Stimulated activated CD8-positive, alpha-beta memory T cell treated with anti-CD3 and anti-CD28 coated beads, Interleukin-4, amount 100 ng/mL, for 4 hours (primary cell): Measurements from ENCODE around the gene ARHGAP9.
"Not testable (repeated sequence)": the region's sequence is repeated elsewhere in the genome, so short reads cannot be mapped to it uniquely, and the experiment has no call there.

Experiments
- DNase-seq, 2 donors: peaks; one replicate each; pipeline ENCODE4 v3.0.0-alpha.2; 2020; ENCODE audit warnings: low read depth in 2 of 2, low spot score in 1 of 2

The ARHGAP9 gene

DNA sequence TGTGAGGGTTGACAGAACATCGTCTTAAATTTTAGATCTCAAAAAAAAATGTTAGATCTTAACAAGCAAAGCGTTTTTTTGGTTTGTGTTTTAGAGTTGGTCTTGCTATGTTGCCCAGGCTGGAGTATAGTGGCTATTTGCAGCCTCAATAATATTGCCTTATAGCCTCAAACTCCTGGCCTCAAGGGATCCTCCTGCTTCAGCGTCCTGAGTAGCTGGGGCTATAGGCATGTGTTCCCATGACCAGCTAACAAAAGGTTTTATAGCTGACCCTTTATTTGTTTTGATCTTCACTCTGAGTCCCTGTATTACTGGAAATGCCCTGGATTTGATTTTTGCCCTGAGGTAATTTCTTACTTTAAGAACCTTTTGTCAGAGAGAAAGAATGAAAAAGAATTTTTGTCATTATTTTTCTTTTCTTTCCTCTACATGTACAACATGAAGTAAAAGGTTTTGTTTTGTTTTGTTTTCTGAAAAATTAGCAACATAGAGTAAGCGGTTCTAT is 39.9 kb downstream of the ARHGAP9 start:
- DNase-seq: no peak

DNA sequence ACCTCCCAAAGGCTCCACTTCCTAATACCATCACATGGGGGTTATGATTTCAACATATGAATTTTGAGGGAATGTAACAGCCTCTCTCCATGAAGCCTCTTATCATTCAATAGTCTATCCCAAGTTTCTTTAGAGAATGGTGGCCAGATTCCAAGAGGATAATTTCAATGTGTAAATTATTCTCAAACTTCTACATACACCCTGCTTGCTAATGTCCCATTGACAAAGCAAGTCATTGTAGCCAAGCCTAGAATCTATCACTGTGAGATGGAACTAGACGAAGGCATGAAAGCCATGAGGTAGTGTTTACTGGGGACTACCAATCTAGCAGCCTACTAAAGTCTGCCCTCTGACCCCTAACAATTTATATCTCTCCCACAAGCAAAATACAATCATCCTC is 41.3 kb downstream of the ARHGAP9 start:
- no peak for DNase-seq

DNA sequence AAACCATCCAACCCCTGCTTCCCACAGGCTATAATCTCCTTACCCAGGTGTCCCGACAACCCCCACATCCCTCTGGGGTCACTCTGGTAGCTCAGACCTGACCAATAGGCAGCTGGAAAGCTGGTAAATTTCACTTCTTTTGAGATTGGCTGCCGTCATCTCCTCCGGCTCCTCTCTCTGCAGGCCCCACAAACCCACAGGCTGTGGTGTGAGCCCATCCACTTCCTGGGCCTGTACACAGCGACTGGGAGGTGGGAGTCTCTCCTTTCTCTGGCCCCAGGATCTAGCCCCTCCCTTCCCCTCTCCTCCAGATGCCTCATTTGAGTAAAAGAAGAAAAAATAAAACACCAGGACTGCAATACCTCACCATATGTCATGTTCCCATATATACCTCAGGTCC is 44.4 kb downstream of the ARHGAP9 start:
- no peak for DNase-seq

DNA sequence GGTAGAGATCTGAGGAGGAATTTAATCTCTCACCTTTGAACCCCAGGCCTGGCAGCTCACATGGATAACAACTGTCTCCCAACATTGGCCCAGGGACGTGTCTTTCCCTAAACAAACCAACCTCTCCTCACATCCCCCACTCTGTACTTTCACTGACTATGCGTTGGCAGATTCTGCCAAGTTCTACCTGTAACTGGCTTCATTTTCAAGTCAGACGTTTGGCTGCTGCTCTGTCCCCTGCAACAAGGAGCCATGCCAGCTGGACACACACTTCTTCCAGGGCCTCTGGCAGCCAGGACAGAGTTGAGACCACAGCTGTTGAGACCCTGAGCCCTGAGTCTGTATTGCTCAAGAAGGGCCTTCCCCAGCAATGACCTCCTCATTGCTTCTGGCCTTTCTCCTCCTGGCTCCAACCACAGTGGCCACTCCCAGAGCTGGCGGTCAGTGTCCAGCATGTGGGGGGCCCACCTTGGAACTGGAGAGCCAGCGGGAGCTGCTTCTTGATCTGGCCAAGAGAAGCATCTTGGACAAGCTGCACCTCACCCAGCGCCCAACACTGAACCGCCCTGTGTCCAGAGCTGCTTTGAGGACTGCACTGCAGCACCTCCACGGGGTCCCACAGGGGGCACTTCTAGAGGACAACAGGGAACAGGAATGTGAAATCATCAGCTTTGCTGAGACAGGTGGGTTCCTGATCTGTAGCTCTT is 45.0 kb downstream of the ARHGAP9 start, which contains the start of gene INHBC:
Gene INHBC (plus strand): TSS at position 268 of the 707 bp plus-strand sequence. CDS start 103 bp downstream, at position 371.
- DNase-seq: no peak

DNA sequence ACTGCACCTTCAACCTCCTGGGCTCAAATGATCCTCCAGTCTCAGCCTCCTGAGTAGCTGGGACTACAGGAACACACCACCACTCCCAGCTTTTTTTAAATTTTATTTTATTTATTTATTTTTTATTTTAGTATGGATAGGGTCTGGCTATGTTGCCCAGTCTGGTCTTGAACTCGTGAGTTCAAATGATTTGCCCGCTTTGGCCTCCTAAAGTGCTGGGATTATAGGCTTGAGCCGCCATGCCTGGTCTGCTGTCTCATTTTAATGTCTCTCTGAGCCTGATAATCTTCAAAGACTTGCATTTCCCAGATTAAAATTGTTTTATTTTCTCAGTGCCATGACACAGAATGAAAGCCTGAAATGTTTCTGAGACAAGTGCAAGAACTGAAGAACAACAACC is 46.3 kb downstream of the ARHGAP9 start:
- no peak for DNase-seq

DNA sequence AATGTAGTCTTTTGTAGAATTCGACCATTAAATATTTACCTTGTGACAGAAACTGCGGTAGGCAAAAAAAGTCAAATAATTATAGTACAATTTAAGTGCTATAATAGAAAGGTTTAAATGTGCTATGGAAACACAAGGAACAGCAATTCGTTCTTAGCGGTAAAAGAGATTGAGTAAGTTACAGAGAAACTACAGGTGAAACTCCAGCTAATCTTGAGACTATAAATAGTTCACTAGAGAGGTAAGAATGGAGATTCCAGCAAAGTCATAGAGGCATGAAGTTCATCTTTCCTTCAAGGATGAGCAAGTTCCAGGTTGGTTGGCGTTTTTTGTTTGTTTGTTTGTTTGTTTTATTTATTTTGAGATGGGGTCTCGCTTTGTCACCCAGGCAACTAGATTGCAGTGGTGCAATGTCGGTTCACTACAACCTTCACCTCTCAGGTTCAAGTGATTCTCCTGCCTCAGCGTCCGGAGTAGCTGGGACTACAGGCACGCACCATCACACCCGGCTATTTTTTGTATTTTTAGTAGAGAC is 47.9 kb downstream of the ARHGAP9 start:
- no peak for DNase-seq

DNA sequence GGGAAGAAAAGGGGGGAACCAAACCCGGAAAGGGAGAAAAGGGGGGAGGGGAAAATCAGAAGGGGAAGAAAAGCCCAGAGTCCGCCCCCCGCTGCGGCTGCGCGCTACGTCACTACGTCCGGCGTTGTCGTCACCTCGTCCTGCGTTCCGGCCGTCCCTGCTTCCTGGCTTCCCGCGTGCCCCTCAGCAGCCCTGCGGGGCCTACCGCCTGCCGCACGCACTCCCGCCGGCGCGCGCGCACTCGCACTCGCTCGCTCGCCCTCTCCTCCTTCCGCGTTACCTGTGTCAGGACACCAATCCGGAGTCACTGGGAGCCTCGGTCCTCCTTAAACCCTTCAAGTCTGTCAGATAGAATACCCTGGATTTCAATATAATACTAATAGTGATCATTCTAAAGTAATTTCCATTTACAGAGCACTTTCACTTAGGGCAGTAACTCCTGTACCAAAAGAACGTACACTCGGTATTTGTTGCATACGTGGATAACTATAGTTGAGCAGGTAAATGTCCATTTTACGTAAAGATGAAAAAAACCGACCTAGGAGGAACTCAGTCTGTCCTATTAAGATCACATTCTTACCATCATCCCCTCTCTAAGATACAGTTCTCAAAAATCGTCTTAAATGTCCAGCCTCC is 48.6 kb downstream of the ARHGAP9 start, which contains the start of gene R3HDM2:
Gene R3HDM2 (minus strand): TSS at position 113 of the 636 bp plus-strand sequence. CDS start 120,615 bp downstream, outside the sequence.
- DNase-seq: peak; percentile 93 to 94

DNA sequence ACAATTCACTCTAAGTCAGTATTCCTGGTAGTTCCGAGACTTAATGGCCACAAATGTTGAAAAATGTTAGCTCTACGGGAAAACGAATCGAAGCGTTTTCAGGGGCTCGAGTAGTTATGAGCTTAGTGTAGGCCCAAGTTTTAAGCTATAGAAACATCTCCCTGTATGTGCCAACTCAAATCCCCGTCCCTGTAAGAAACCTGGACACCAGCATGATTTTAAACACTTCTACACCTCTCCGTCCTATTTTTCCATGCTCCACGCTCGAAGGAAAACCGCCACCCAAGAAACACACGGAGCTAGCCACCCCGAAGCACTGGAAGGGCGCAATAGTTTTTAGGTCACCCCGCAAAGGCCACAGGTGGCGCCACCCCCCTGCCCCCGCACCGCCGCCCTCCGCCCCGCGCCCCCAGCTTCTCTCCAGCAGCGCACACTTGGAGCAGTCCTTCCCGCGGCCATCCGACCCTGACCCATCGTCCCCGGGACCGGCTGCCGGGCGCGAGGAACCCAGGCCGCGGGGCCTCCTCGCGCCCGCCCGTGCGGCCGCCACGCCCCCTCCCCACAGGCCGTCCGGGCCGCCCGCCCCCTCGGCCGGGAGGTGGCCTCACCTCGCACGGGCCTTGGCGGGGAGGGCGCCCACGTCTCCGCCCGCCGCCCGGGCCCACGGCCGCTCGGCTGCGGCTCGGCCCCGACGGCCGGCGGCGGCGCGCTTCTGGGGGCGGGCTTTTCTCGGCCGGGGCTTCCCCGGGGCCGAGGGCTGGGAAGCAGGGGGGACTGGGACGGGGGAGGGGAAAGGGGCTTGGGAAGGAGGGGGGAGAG is 49.3 kb downstream of the ARHGAP9 start:
- DNase-seq: peak in 1 of 2 donors; percentile 18

DNA sequence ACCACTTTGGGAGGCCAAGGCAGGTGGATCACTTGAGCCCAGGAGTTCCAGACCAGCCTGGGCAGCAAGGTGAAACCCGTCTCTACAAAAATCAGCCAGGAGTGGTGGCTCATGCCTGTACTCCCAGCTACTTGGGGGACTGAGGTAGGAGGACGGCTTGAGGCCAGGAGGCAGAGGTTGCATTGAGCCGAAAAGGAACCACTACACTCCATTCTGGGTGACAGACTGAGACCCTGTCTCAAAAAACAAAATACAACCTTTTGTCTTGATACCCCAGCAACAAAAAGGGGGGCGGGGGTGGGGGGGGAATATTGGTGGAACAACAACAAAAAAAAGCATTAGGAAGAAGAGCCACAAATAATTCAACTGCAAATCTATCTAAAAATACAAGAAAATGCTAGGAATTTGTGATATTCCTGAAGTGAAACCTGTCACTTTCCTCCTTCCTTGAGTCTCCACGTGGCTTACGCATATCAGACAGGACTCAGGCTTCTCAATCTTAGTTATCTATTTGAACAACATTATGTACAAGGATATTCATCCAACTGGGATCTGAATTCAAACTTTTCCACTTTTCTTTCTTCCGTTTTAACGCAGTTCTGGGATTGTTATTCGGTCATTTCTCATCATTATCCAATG is 50.1 kb downstream of the ARHGAP9 start:
- no peak for DNase-seq

DNA sequence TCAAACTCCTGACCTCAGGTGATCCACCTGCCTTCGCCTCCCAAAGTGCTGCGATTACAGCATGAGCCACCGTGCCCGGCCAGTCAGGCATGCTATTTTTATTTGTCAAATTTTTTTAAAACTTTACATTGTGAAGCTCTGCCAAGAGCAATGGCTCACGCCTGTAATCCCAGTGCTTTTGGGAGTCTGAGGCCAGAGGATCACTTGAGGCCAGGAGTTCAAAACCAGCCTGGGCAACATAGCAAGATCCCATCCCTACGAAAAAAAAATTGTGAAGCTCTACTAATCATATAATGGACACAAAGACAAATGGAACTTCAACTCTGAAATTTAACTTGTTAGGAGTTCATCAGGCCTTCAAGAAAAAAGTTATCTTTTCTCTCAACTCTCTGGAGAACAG is 50.7 kb downstream of the ARHGAP9 start:
- DNase-seq: no peak

DNA sequence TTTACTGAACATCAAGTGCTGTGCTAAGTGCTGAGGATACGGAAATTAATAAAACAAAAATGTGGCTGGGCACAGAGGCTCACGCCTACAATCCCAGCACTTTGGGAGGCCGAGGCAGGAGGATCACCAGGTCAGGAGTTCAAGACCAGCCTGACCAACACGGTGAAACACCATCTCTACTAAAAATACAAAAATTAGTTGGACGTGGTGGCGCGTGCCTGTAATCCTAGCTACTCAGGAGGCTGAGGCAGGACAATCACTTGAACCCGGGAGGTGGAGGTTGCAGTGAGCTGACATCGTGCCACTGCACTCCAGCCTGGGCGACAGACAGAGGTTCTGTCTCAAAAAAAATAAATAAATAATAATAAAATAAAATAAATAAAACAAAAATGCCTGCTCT is 52.7 kb downstream of the ARHGAP9 start:
- DNase-seq: not testable (repeated sequence)
